Brain microvascular endothelial cell (primary cell): ENCODE results near the gene CELF5.

ENCODE experiments used
- DNase-seq: peaks from one replicate; pipeline ENCODE4 v3.0.0-alpha.2; 2020
- H3K27ac ChIP-seq: fragments of 250-450 bp; sonication (Bioruptor Pico); 2 replicates; pipeline ENCODE4 v1.5.1; 2020; ENCODE audit warnings: mild to moderate bottlenecking, moderate library complexity
- H3K27me3 ChIP-seq: fragments of 250-450 bp; sonication (Bioruptor Pico); replicated peaks from 2 replicates; pipeline ENCODE4 v1.5.1; 2020; ENCODE audit warnings: mild to moderate bottlenecking
- H3K36me3 ChIP-seq: fragments of 250-450 bp; sonication (Bioruptor Pico); replicated peaks from 2 replicates; pipeline ENCODE4 v1.5.1; 2020; ENCODE audit warnings: mild to moderate bottlenecking
- H3K4me3 ChIP-seq: 2 replicates; pipeline ENCODE4 v1.5.1; 2011; ENCODE audit warnings: low read depth, mild to moderate bottlenecking, control low read depth, low read length, moderate library complexity
- in situ Hi-C: cut with HindIII; loops from 2 replicates; pipeline ENCODE4 v1.10.0; 2017; ENCODE audit warnings: low sequenced_read_pairs, low pct_ligation_motif_present
- TF ChIP-seq, protein P1 (sequence below): IDR thresholded peaks from 2 replicates; pipeline ENCODE4 v1.5.1; 2011; ENCODE audit warnings: low read depth, mild to moderate bottlenecking, moderate library complexity, low read length, control low read depth, inconsistent platforms; ENCODE audit errors: missing control alignments

CELF5 gene

DNA sequence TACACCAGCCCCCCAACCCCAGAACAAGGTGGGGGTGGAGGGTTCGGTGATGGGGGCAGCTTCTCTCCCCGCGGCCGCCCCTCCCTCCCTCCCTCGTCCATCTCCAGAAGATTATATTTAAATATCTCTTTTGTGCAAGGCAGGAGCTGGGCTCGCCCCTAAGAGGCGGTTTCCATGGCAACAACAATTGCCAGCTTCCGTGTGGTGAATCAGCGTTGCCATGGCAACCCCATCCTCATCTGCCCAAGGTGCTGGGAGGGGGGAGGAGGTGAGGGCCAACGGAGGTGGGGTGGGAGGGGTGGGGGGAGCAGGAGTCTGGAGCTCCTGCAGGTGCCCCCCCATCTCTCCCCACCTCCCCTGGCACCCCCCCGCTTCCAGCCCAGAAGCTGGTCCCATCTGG is 46.4 kb downstream of the CELF5 start:
- Histone ChIP-seq H3K36me3 (no peaks in the 10 kb centered on the region), H3K27me3 (peaks cover 24% of the 10 kb centered on the region), H3K4me3 (no peak overlapping the region), H3K27ac (no peak overlapping the region)
- in situ Hi-C loops: no loop called here
- DNase-seq: peak; percentile 11
- TF ChIP-seq, protein P1, sequence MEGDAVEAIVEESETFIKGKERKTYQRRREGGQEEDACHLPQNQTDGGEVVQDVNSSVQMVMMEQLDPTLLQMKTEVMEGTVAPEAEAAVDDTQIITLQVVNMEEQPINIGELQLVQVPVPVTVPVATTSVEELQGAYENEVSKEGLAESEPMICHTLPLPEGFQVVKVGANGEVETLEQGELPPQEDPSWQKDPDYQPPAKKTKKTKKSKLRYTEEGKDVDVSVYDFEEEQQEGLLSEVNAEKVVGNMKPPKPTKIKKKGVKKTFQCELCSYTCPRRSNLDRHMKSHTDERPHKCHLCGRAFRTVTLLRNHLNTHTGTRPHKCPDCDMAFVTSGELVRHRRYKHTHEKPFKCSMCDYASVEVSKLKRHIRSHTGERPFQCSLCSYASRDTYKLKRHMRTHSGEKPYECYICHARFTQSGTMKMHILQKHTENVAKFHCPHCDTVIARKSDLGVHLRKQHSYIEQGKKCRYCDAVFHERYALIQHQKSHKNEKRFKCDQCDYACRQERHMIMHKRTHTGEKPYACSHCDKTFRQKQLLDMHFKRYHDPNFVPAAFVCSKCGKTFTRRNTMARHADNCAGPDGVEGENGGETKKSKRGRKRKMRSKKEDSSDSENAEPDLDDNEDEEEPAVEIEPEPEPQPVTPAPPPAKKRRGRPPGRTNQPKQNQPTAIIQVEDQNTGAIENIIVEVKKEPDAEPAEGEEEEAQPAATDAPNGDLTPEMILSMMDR: no peak

DNA sequence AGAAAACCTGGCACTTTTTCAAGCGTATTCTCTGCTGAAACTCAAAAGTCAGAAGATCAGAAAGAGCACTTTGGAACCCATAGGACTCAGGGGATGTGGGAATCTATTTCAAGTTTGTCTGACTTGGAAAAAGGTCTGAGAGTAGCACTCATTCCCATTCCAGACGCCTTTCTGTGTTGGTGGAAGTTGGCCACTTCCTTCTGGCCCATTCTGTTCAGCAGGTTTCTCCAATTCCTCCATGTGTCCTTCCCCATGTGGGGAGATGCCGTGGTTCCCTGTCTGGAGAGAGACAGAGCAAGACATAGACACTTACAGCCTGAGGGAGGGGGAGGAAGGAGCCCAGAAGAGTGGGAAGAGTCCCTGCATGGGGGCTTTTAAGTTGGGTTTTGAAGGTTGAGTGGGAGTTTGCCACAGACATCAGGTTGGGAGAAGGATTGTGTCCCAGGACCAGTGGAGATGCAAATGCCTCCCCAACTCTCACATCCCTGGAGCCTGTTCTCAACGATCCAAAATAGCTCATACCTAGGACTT is 48.0 kb downstream of the CELF5 start:
- peaks cover 24% of the 10 kb centered on the region for H3K27me3 ChIP-seq
- DNase-seq: no peak
- H3K4me3 ChIP-seq: no peak overlapping the region
- H3K36me3 ChIP-seq: no peaks in the 10 kb centered on the region
- H3K27ac ChIP-seq: no peak overlapping the region
- TF ChIP-seq, protein P1: no peak
- in situ Hi-C loops: no loop called here

DNA sequence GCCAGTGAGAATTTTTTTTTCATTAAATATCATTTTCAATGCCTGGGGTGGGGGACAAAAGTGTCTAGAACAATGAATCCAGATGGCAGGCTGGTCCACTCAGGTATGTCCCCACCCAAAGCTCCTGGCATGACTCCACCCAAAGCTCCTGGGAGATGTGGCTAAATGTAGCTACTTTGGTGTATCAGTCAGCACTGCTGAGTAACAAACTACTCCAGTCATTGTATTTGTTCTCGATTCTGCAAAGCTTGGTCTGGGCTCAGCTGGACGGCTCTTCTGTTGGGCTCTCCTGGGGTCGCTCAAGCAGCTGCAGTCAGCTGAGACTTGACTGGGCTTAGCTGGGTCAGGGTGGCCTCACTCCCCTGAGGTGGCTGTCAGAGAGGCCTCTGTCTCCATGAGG is 48.5 kb downstream of the CELF5 start:
- no peak overlapping the region for H3K27ac ChIP-seq
- no peak for DNase-seq
- no peak overlapping the region for H3K4me3 ChIP-seq
- TF ChIP-seq, protein P1: no peak
- H3K36me3 ChIP-seq: no peaks in the 10 kb centered on the region
- peaks cover 24% of the 10 kb centered on the region for H3K27me3 ChIP-seq
- in situ Hi-C loops: no loop called here

GRCh38 chr19:3274245-3274941 is 49.9 kb downstream of the CELF5 start:
- DNase-seq: no peak
- H3K27me3 ChIP-seq: peaks cover 20% of the 10 kb centered on the region

DNA sequence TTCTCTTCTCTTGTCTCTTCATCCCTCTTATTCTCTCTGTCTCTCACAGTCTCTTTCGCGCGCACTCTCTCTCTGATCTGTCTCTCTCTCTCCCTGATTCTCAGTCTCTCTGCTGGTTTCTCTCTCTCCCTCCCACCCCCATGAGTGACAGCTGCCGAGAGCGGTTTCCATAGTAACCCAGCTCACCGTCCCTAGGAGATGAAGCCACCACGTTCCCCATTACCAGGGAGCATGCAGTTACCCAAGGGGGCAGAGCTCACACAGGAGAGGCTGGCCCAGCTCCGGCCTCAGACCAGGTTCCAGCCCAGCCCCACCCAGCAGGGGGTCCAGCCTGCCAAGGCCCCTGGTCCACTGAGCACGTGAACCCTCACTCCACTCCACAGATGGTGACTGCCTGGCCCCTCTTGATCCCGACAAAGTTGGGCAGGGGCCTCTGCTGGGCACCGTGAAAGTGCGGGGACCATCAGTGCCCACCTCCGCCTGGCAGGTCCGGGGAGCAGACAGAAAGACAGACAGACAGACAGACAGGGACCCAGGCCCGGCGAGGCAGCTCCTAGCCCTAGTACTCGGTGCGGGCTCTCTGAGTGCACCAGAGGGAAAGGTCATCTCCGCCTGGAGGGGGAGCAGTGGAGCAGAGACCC is 50.6 kb downstream of the CELF5 start:
- in situ Hi-C loops: no loop called here
- peak overlapping the region; percentile 35 for H3K4me3 ChIP-seq
- H3K27ac ChIP-seq: no peak overlapping the region
- H3K36me3 ChIP-seq: no peaks in the 10 kb centered on the region
- H3K27me3 ChIP-seq: peaks cover 13% of the 10 kb centered on the region
- peak; percentile 16 for DNase-seq
- TF ChIP-seq, protein P1: peak; percentile 67

More at GRCh38 chr19:3274245-3274941, 49.9 kb downstream of the CELF5 start:
- no peaks in the 10 kb centered on the region for H3K36me3 ChIP-seq
- TF ChIP-seq, protein P1: no peak
- no peak overlapping the region for H3K4me3 ChIP-seq
- no peak overlapping the region for H3K27ac ChIP-seq
- in situ Hi-C loops: no loop called here
